ENCODE results near the gene JAGN1.
"Not testable (repeated sequence)": the region's sequence is repeated elsewhere in the genome, so short reads cannot be mapped to it uniquely, and the experiment has no call there.

JAGN1 gene

GRCh38 chr3:9890249-9891071 lies at the start of gene JAGN1:
Gene JAGN1 (plus strand): TSS chr3:9890610. CDS start chr3:9890723, 113 bp downstream.
- ATAC-seq: peak; percentile 81 to 82

- no peak for ATAC-seq
Measured at GRCh38 chr3:9841015-9841414, 49.4 kb upstream of the JAGN1 start.

GRCh38 chr3:9843715-9844438 lies 46.5 kb upstream of the JAGN1 start, which contains the start of gene RPUSD3:
Gene RPUSD3 (minus strand): TSS chr3:9844008. CDS start chr3:9843990, 18 bp downstream.
- ATAC-seq: peak; percentile 97 to 98

GRCh38 chr3:9846231-9846630 lies 44.2 kb upstream of the JAGN1 start:
- ATAC-seq: no peak

- no peak for ATAC-seq
Measured at GRCh38 chr3:9846931-9847488, 43.4 kb upstream of the JAGN1 start.

- not testable (repeated sequence) for ATAC-seq
Measured at GRCh38 chr3:9847870-9848269, 42.5 kb upstream of the JAGN1 start.

GRCh38 chr3:9848860-9849259 lies 41.5 kb upstream of the JAGN1 start:
- not testable (repeated sequence) for ATAC-seq

GRCh38 chr3:9851383-9851782 lies 39.0 kb upstream of the JAGN1 start:
- not testable (repeated sequence) for ATAC-seq

GRCh38 chr3:9851926-9852325 lies 38.5 kb upstream of the JAGN1 start:
- not testable (repeated sequence) for ATAC-seq

- no peak for ATAC-seq
Measured at GRCh38 chr3:9852528-9852927, 37.9 kb upstream of the JAGN1 start.

GRCh38 chr3:9854291-9854940 lies 36.0 kb upstream of the JAGN1 start:
- not testable (repeated sequence) for ATAC-seq

GRCh38 chr3:9855594-9855993 lies 34.8 kb upstream of the JAGN1 start:
- ATAC-seq: no peak

GRCh38 chr3:9859530-9860025 lies 30.8 kb upstream of the JAGN1 start:
- no peak for ATAC-seq

GRCh38 chr3:9861201-9861600 lies 29.2 kb upstream of the JAGN1 start:
- ATAC-seq: no peak

GRCh38 chr3:9861626-9862130 lies 28.7 kb upstream of the JAGN1 start:
- ATAC-seq: no peak

- ATAC-seq: peak; percentile 72 to 77
Measured at GRCh38 chr3:9862391-9863057, 27.9 kb upstream of the JAGN1 start.

GRCh38 chr3:9863058-9863772 lies 27.2 kb upstream of the JAGN1 start:
- ATAC-seq: no peak

GRCh38 chr3:9864200-9864927 lies 26.0 kb upstream of the JAGN1 start:
- no peak for ATAC-seq

GRCh38 chr3:9865125-9865637 lies 25.2 kb upstream of the JAGN1 start:
- ATAC-seq: not testable (repeated sequence)

- ATAC-seq: no peak
Measured at GRCh38 chr3:9866639-9867038, 23.8 kb upstream of the JAGN1 start.
